Parathyroid adenoma (tissue), 2 donors: Measurements from ENCODE around the gene OPRL1.

Source experiments
- H2AFZ ChIP-seq: fragments of 300-600 bp; sonication (generic); one replicate; pipeline ENCODE4 v1.7.0; 2017; ENCODE audit warnings: antibody characterized with exemption, mild to moderate bottlenecking
- H3K27ac ChIP-seq: fragments of 300-600 bp; sonication (generic); one replicate; pipeline ENCODE4 v1.7.0; 2017
- H3K27me3 ChIP-seq: fragments of 300-600 bp; sonication (generic); one replicate; pipeline ENCODE4 v1.7.0; 2017; ENCODE audit warnings: low read length; ENCODE audit not compliant: control insufficient read depth, insufficient read depth
- H3K36me3 ChIP-seq: fragments of 300-600 bp; sonication (generic); one replicate; pipeline ENCODE4 v1.7.0; 2017; ENCODE audit warnings: low read length; ENCODE audit not compliant: control insufficient read depth, insufficient read depth
- H3K4me1 ChIP-seq: fragments of 300-600 bp; sonication (generic); one replicate; pipeline ENCODE4 v1.7.0; 2017; ENCODE audit warnings: control low read depth
- H3K4me2 ChIP-seq: fragments of 300-600 bp; sonication (generic); one replicate; pipeline ENCODE4 v1.7.0; 2017; ENCODE audit warnings: low read length
- H3K4me3 ChIP-seq: fragments of 300-600 bp; sonication (generic); one replicate; pipeline ENCODE4 v1.7.0; 2017; ENCODE audit warnings: low read depth, low read length
- H3K79me2 ChIP-seq: fragments of 300-600 bp; sonication (generic); one replicate; pipeline ENCODE4 v1.7.0; 2017; ENCODE audit warnings: control low read depth
- H3K9ac ChIP-seq: fragments of 300-600 bp; sonication (generic); one replicate; pipeline ENCODE4 v1.7.0; 2017; ENCODE audit warnings: mild to moderate bottlenecking
- H3K9me3 ChIP-seq: fragments of 300-600 bp; sonication (generic); one replicate; pipeline ENCODE4 v1.7.0; 2017; ENCODE audit warnings: low read length; ENCODE audit not compliant: control insufficient read depth
- TF ChIP-seq, protein P1 (sequence below): fragments of 300-600 bp; sonication (generic); IDR thresholded peaks from one replicate; pipeline ENCODE4 v1.7.0; 2017; ENCODE audit warnings: antibody characterized with exemption, mild to moderate bottlenecking
- donor health status: primary hyperparathyroidism.

The OPRL1 gene

DNA sequence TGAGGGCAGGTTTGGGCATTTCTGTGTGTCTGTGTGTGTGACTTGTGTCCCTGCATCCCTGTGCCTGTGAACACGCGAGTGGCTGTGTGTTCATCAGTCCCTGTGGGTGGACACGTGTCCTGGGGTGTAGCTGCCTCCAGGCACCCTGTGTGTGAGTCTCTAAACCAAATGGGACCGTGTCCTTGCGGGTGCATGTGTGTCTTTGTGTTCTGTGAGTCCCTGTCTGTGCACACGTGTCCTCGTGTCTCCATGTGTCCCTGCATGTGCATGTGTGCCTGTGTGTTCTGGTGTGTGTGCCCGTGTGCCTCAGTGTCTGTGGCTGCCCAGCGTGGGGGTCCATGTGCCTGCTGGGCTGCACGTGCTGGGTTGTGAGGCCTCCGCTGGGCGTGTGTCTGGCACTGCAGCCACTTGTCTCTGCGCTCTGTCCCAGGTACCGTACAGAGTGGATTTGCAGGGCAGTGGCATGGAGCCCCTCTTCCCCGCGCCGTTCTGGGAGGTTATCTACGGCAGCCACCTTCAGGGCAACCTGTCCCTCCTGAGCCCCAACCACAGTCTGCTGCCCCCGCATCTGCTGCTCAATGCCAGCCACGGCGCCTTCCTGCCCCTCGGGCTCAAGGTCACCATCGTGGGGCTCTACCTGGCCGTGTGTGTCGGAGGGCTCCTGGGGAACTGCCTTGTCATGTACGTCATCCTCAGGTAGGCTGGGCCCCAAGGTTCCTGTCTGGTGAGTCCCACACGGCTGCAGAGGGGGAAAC, 12.6 kb downstream of the OPRL1 start:
- TF ChIP-seq, protein P1, sequence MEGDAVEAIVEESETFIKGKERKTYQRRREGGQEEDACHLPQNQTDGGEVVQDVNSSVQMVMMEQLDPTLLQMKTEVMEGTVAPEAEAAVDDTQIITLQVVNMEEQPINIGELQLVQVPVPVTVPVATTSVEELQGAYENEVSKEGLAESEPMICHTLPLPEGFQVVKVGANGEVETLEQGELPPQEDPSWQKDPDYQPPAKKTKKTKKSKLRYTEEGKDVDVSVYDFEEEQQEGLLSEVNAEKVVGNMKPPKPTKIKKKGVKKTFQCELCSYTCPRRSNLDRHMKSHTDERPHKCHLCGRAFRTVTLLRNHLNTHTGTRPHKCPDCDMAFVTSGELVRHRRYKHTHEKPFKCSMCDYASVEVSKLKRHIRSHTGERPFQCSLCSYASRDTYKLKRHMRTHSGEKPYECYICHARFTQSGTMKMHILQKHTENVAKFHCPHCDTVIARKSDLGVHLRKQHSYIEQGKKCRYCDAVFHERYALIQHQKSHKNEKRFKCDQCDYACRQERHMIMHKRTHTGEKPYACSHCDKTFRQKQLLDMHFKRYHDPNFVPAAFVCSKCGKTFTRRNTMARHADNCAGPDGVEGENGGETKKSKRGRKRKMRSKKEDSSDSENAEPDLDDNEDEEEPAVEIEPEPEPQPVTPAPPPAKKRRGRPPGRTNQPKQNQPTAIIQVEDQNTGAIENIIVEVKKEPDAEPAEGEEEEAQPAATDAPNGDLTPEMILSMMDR: no peak
- no peaks in the 10 kb centered on the region for H3K27me3 ChIP-seq
- no peak overlapping the region for H3K9ac ChIP-seq

DNA sequence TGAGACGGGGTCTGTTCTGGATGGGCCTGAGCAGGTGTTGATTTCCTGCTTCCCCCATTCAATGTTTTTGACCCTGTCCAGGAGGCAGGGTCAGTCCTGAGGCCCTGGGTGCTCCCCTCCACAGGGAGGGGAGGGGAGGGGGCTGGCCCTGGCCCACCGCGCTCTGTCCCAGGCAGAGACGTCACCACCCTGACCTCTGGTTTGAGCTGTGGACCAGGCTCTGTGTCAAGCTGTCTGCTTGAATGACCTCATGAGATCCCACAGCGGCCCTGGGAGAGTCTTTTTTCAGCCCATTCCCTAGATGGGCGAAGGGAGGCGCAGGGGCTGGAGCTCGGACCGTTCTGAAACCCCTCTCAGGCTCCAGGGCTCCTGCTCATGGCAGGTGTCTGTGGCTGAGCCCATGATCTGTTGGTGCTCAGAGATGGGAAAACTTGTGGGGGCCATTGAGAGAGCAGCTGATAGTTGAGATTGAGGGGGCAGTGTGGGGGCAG, 13.2 kb downstream of the OPRL1 start:
- Histone ChIP-seq H3K9ac (no peak overlapping the region), H3K4me2 (no peak overlapping the region), H2AFZ (no peak overlapping the region), H3K36me3 (no peaks in the 10 kb centered on the region), H3K9me3 (no peaks in the 10 kb centered on the region), H3K27me3 (no peaks in the 10 kb centered on the region), H3K79me2 (no peaks in the 10 kb centered on the region), H3K4me1 (peaks cover 16% of the 10 kb centered on the region), H3K27ac (no peak overlapping the region), H3K4me3 (no peak overlapping the region)
- TF ChIP-seq, protein P1: no peak

More for the DNA sequence above, 12.6 kb downstream of the OPRL1 start:
- H3K4me3 ChIP-seq: no peak overlapping the region
- H3K36me3 ChIP-seq: no peaks in the 10 kb centered on the region
- no peaks in the 10 kb centered on the region for H3K9me3 ChIP-seq
- H3K4me1 ChIP-seq: peaks cover 16% of the 10 kb centered on the region
- H3K4me2 ChIP-seq: no peak overlapping the region
- no peak overlapping the region for H3K27ac ChIP-seq
- H3K79me2 ChIP-seq: no peaks in the 10 kb centered on the region
- H2AFZ ChIP-seq: no peak overlapping the region

DNA sequence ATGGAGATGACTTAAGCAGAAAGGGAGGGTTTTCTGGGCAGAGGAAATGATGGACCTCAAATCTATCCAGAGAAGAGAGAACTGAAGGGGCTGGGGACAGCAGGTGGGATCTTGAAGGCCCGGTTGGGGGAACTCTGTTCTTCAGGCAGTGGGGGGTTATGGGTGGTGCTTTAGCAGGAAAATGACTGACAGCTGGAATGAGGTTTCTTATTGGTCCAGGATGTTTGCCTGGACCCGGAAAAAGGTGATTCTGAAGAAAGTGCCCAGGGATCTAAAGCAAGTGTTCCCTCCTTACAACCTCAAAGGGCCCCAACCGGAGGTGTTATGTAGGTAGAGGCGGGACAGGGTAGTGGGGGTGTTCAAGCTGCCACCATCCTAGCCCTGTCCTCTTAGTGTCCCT, 15.6 kb downstream of the OPRL1 start:
- Histone ChIP-seq H3K9me3 (no peaks in the 10 kb centered on the region), H3K79me2 (no peaks in the 10 kb centered on the region), H3K4me1 (peaks cover 16% of the 10 kb centered on the region), H3K27ac (no peak overlapping the region), H2AFZ (no peak overlapping the region), H3K4me3 (no peak overlapping the region), H3K9ac (no peak overlapping the region), H3K36me3 (no peaks in the 10 kb centered on the region), H3K27me3 (no peaks in the 10 kb centered on the region), H3K4me2 (no peak overlapping the region)
- TF ChIP-seq, protein P1: no peak

DNA sequence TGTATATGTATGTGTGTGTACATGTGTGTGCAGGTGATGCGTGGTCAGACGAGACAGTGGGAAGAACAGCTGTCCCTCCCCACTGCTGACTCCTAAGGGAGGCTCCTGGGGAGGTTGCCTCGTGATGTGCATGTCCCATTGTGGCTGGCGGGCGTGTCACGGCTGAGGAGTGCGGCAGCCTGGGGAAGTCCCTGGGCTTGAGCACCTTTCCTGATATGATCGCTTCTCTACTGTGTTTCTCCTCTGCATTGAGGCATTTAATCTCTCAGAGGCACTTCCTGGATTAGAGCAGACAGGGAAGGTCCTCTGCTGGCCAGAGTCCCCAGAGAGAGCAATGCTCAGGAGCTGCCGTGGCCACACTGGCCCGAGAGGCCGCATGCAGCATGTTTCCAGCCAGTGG, 16.0 kb downstream of the OPRL1 start:
- no peak overlapping the region for H3K4me3 ChIP-seq
- H2AFZ ChIP-seq: peak overlapping the region; percentile 25
- no peaks in the 10 kb centered on the region for H3K79me2 ChIP-seq
- TF ChIP-seq, protein P1: no peak
- no peaks in the 10 kb centered on the region for H3K36me3 ChIP-seq
- no peak overlapping the region for H3K4me2 ChIP-seq
- peaks cover 16% of the 10 kb centered on the region for H3K4me1 ChIP-seq
- H3K9me3 ChIP-seq: no peaks in the 10 kb centered on the region
- no peaks in the 10 kb centered on the region for H3K27me3 ChIP-seq
- peak overlapping the region; percentile 6 for H3K27ac ChIP-seq
- no peak overlapping the region for H3K9ac ChIP-seq

DNA sequence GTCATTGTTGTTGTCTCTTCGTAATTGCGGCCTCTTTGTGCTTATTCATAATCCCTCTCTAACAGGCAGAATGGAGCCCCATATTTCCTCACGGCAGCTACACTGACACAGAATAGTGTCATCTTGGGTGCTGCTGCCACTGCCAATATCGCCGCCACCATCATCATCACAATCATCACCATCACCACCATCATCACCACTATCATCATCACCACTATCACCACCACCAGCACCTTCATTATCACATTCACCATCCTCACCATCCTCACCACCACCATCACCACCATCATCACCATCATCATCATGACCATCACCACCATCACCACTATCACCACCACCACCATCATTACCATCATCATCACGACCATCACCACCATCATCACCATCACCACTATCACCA, 16.7 kb downstream of the OPRL1 start:
- TF ChIP-seq, protein P1: no peak
- H2AFZ ChIP-seq: no peak overlapping the region
- no peak overlapping the region for H3K4me2 ChIP-seq
- no peak overlapping the region for H3K27ac ChIP-seq
- H3K79me2 ChIP-seq: no peaks in the 10 kb centered on the region
- peaks cover 19% of the 10 kb centered on the region for H3K4me1 ChIP-seq
- no peak overlapping the region for H3K9ac ChIP-seq
- no peaks in the 10 kb centered on the region for H3K27me3 ChIP-seq
- no peak overlapping the region for H3K4me3 ChIP-seq
- no peaks in the 10 kb centered on the region for H3K36me3 ChIP-seq
- no peaks in the 10 kb centered on the region for H3K9me3 ChIP-seq
